GM18505 (cell line): ENCODE measurements around the gene TFR2.
A peak's percentile ranks its signal among the peaks of the same experiment; 100 is the strongest.

ENCODE experiments used
- ATAC-seq: cut with Tn5 transposase; IDR thresholded peaks from one replicate; pipeline ENCODE4 v1.9.1; 2021; ENCODE audit not compliant: unreplicated experiment
- POLR2A ChIP-seq: IDR thresholded peaks from 4 replicates; pipeline ENCODE4 v1.6.1; 2011; ENCODE audit warnings: borderline replicate concordance; ENCODE audit not compliant: insufficient read depth, insufficient read length; ENCODE audit errors: extremely low read depth

The TFR2 gene

GRCh38 chr7:100626055-100626454, 15.3 kb downstream of the TFR2 start:
- ATAC-seq: no peak
- TF ChIP-seq POLR2A: no peak

- no peak for ATAC-seq
- TF ChIP-seq POLR2A: no peak
Measured at GRCh38 chr7:100623951-100624824, 17.2 kb downstream of the TFR2 start.

- no peak for TF ChIP-seq POLR2A
- ATAC-seq: no peak
Measured at GRCh38 chr7:100621554-100621953, 19.8 kb downstream of the TFR2 start.

- no peak for TF ChIP-seq POLR2A
- no peak for ATAC-seq
Measured at GRCh38 chr7:100620804-100621203, 20.5 kb downstream of the TFR2 start.

- ATAC-seq: no peak
- TF ChIP-seq POLR2A: no peak
Measured at GRCh38 chr7:100620239-100620638, 21.1 kb downstream of the TFR2 start.

- no peak for ATAC-seq
- no peak for TF ChIP-seq POLR2A
Measured at GRCh38 chr7:100614308-100614861, 27.0 kb downstream of the TFR2 start.

- no peak for ATAC-seq
- TF ChIP-seq POLR2A: no peak
Measured at GRCh38 chr7:100613412-100614175, 27.8 kb downstream of the TFR2 start.

- no peak for ATAC-seq
Measured at GRCh38 chr7:100612730-100613390, 28.5 kb downstream of the TFR2 start.

GRCh38 chr7:100611983-100612729, 29.2 kb downstream of the TFR2 start, which contains the start of gene MOSPD3:
Gene MOSPD3, plus strand, starts transcription at chr7:100612540. Its CDS starts 252 bp downstream, at chr7:100612792.
- peak; percentile 88 for ATAC-seq
- peak; percentile 92 for TF ChIP-seq POLR2A

More at GRCh38 chr7:100612730-100613390, 28.5 kb downstream of the TFR2 start:
- TF ChIP-seq POLR2A: no peak

GRCh38 chr7:100609958-100610357, 31.4 kb downstream of the TFR2 start:
- TF ChIP-seq POLR2A: no peak
- ATAC-seq: no peak

- no peak for ATAC-seq
- no peak for TF ChIP-seq POLR2A
Measured at GRCh38 chr7:100607111-100607510, 34.2 kb downstream of the TFR2 start.

- no peak for TF ChIP-seq POLR2A
- no peak for ATAC-seq
Measured at GRCh38 chr7:100606313-100606712, 35.0 kb downstream of the TFR2 start.

GRCh38 chr7:100604976-100605911, 36.1 kb downstream of the TFR2 start:
- TF ChIP-seq POLR2A: no peak
- ATAC-seq: no peak
